Stimulated activated naive B cell treated with anti-CD40 and anti-IgM and Interleukin-4, amounts not matched to agents 10 μg/mL and 1 μg/mL and 100 μg/mL, for 72 hours (primary cell): ENCODE results near the gene SPOP.
A peak's percentile ranks its signal among the peaks of the same experiment; 100 is the strongest.
"Not testable (repeated sequence)": the region's sequence is repeated elsewhere in the genome, so short reads cannot be mapped to it uniquely, and the experiment has no call there.

ENCODE experiments used
- ATAC-seq, 2 donors: fragments of 150-1000 bp; cut with Tn5 transposase; replicated peaks; 2 replicates each; pipeline ENCODE4 v1.10.0; 2021; ENCODE audit warnings: moderate library complexity in 1 of 2
- DNase-seq: peaks from one replicate; pipeline ENCODE4 v3.0.0; 2021
- H3K27ac Mint-ChIP-seq: one replicate; pipeline ENCODE4 v1.8.0; 2022; ENCODE audit warnings: mild to moderate bottlenecking, mixed read lengths
- H3K27me3 Mint-ChIP-seq, 2 donors: one replicate each; pipeline ENCODE4 v1.8.0; 2022; ENCODE audit warnings: mixed read lengths in 2 of 2
- H3K36me3 Mint-ChIP-seq, 2 donors: one replicate each; pipeline ENCODE4 v1.8.0; 2022; ENCODE audit warnings: mixed read lengths in 2 of 2, mild to moderate bottlenecking in 1 of 2
- H3K4me1 Mint-ChIP-seq, 2 donors: one replicate each; pipeline ENCODE4 v1.8.0; 2022; ENCODE audit warnings: mixed read lengths in 2 of 2, mild to moderate bottlenecking in 1 of 2
- H3K4me3 Mint-ChIP-seq, 2 donors: one replicate each; pipeline ENCODE4 v1.8.0; 2022; ENCODE audit warnings: mild to moderate bottlenecking in 2 of 2, mixed read lengths in 2 of 2, moderate library complexity in 1 of 2
- H3K9me3 Mint-ChIP-seq, 2 donors: one replicate each; pipeline ENCODE4 v1.8.0; 2022; ENCODE audit warnings: mixed read lengths in 2 of 2, mild to moderate bottlenecking in 1 of 2

The SPOP gene

DNA sequence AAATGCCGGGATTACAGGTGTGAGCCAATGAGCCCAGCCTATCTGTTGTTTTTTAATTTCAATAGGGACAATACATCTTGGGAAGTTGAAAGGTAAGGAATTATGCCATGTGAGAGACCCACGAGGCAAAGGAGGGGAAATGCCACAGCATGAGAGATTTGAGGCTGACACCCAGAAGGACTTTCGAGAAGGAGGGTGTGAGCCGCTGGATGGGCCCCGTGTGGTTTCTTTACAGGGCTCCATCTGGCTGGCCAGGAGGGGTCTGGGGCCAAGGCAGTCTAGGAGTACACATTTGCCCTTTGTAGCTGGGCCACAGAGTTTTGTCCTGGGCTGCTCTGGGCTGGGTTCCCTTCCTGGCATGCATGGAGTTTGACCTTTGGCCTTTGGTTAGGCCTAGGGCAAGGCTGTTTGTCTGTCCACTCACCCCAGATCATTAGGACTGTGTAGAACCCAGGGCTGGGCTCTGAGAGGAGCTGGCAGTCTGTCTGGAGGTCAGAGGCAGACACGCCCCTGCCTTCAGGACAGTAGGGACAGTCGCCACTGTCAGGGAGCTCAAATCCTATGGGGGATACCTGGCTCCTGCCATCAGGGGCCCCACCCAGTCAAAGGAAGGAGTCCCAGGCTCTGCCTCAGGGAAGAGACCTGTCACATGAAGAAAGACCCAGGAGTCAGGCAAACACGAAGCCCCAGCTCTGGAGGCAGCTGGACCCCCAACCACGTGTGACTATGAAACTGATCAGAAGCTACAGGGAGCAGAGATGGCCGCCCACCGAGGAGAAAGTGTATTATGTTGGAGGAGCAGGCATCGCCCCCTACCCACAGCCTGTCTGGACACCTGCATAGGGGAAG, 126.5 kb downstream of the SPOP start:
- H3K9me3 Mint-ChIP-seq: no peaks in the 10 kb centered on the region
- peaks cover 4 to 6% of the 10 kb centered on the region in 2 donors for H3K4me1 Mint-ChIP-seq
- no peak overlapping the region for H3K4me3 Mint-ChIP-seq
- peaks cover 9 to 16% of the 10 kb centered on the region in 2 donors for H3K27me3 Mint-ChIP-seq
- no peak overlapping the region for H3K27ac Mint-ChIP-seq
- no peaks in the 10 kb centered on the region for H3K36me3 Mint-ChIP-seq
- DNase-seq (no peak), ATAC-seq (no peak)

- not testable (repeated sequence) for DNase-seq, H3K36me3 Mint-ChIP-seq, H3K9me3 Mint-ChIP-seq, ATAC-seq, H3K4me3 Mint-ChIP-seq, H3K27ac Mint-ChIP-seq, H3K4me1 Mint-ChIP-seq
- peaks cover 12 to 16% of the 10 kb centered on the region in 2 donors for H3K27me3 Mint-ChIP-seq
Measured at GRCh38 chr17:49550764-49551163, 127.1 kb downstream of the SPOP start.

GRCh38 chr17:49549691-49550678, 127.9 kb downstream of the SPOP start:
- H3K27ac Mint-ChIP-seq: peak overlapping the region; percentile 44

DNA sequence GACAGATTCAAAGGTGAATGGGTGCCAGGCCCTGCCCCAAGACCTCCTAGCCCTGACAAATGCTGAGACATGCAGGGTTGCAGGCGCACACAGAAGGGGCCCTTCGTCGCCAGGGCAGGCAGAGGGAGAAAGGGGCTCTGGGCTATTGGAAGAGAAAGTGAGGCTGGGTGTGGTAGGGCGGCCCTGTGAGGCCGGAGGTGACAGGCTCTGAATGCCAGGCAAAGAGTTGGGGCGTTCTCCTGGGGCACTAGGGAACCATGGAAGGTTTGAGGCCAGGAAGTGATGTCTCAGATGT, 128.6 kb downstream of the SPOP start:
- Mint-ChIP-seq H3K4me3 (no peak overlapping the region), H3K9me3 (peaks cover 0 to under 1% of the 10 kb centered on the region in 2 donors), H3K27ac (peak overlapping the region; percentile 44), H3K4me1 (peaks cover 0 to 4% of the 10 kb centered on the region in 2 donors), H3K36me3 (peaks cover 0 to under 1% of the 10 kb centered on the region in 2 donors), H3K27me3 (peaks cover 19 to 20% of the 10 kb centered on the region in 2 donors)
- DNase-seq (no peak), ATAC-seq (no peak)

More at GRCh38 chr17:49549691-49550678, 127.9 kb downstream of the SPOP start:
- H3K4me3 Mint-ChIP-seq: no peak overlapping the region
- no peaks in the 10 kb centered on the region for H3K36me3 Mint-ChIP-seq
- peaks cover 0 to 4% of the 10 kb centered on the region in 2 donors for H3K4me1 Mint-ChIP-seq
- H3K27me3 Mint-ChIP-seq: peaks cover 16 to 18% of the 10 kb centered on the region in 2 donors
- no peaks in the 10 kb centered on the region for H3K9me3 Mint-ChIP-seq
- ATAC-seq (no peak), DNase-seq (no peak)
